Limb (tissue), 2 donors: ENCODE measurements around the gene MAP7D1.

Experiments
- DNase-seq, 2 donors: peaks; one replicate each; pipeline ENCODE4 v3.0.0-alpha.2; 2016; ENCODE audit errors: extremely low spot score in 2 of 2

The MAP7D1 gene

GRCh38 chr1:36126797-36127500 is 29.0 kb upstream of the MAP7D1 start:
- no peak for DNase-seq

- DNase-seq, result no peak
Observed at GRCh38 chr1:36128126-36128904, 27.6 kb upstream of the MAP7D1 start.

GRCh38 chr1:36128905-36129206 is 27.1 kb upstream of the MAP7D1 start:
- DNase-seq, result no peak

- DNase-seq, result no peak
Observed at GRCh38 chr1:36132029-36132428, 23.9 kb upstream of the MAP7D1 start.

- no peak for DNase-seq
Observed at GRCh38 chr1:36133484-36133883, 22.5 kb upstream of the MAP7D1 start.

- DNase-seq, result no peak
Observed at GRCh38 chr1:36134031-36134430, 21.9 kb upstream of the MAP7D1 start.

GRCh38 chr1:36134505-36135329 is 21.2 kb upstream of the MAP7D1 start:
- peak; percentile 75 to 81 for DNase-seq

- no peak for DNase-seq
Observed at GRCh38 chr1:36135330-36135667, 20.7 kb upstream of the MAP7D1 start.

- no peak for DNase-seq
Observed at GRCh38 chr1:36135796-36136195, 20.2 kb upstream of the MAP7D1 start.

GRCh38 chr1:36136535-36136934 is 19.4 kb upstream of the MAP7D1 start:
- no peak for DNase-seq

- no peak for DNase-seq
Observed at GRCh38 chr1:36137226-36137625, 18.7 kb upstream of the MAP7D1 start.

- DNase-seq, result no peak
Observed at GRCh38 chr1:36137776-36138175, 18.2 kb upstream of the MAP7D1 start.

- DNase-seq, result no peak
Observed at GRCh38 chr1:36139521-36139920, 16.4 kb upstream of the MAP7D1 start.

- DNase-seq, result no peak
Observed at GRCh38 chr1:36142121-36142520, 13.8 kb upstream of the MAP7D1 start.

- no peak for DNase-seq
Observed at GRCh38 chr1:36143424-36143823, 12.5 kb upstream of the MAP7D1 start.

GRCh38 chr1:36144413-36144812 is 11.5 kb upstream of the MAP7D1 start:
- DNase-seq, result no peak

- no peak for DNase-seq
Observed at GRCh38 chr1:36148821-36149236, 7.1 kb upstream of the MAP7D1 start.

GRCh38 chr1:36149237-36149972 is 6.6 kb upstream of the MAP7D1 start, which contains the start of gene TRAPPC3:
Gene TRAPPC3, minus strand, starts transcription at chr1:36149486. Its CDS starts 108 bp downstream, at chr1:36149378.
- peak; percentile 100 for DNase-seq

GRCh38 chr1:36149973-36150295 is 6.0 kb upstream of the MAP7D1 start:
- no peak for DNase-seq

GRCh38 chr1:36150296-36151133 is 5.4 kb upstream of the MAP7D1 start:
- peak; percentile 85 to 87 for DNase-seq
